ENCODE results near the gene FMNL2.

FMNL2 gene

DNA sequence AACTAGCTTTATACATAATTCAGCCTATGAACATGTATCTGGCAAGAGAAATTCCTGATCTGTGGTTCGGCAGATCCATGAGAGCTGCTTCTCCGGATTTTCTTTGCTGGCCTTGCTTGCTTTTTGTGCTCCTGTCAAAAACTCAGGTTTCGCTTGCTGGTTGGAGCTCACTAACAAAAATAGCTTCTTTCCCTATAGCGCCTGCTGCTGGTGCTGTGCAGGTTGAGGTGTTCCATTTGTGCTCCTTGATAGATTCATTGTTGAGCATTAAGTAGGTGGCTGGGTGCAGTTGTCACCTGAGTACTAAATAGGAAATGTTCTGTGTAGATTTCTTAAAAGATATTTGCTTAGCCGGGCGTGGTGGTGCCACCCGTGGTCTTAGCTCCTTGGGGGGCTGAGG is 234.2 kb downstream of the FMNL2 start:
- Histone ChIP-seq H3K4me3 (no peak overlapping the region), H3K27ac (no peak overlapping the region)
- TF ChIP-seq, protein P1, sequence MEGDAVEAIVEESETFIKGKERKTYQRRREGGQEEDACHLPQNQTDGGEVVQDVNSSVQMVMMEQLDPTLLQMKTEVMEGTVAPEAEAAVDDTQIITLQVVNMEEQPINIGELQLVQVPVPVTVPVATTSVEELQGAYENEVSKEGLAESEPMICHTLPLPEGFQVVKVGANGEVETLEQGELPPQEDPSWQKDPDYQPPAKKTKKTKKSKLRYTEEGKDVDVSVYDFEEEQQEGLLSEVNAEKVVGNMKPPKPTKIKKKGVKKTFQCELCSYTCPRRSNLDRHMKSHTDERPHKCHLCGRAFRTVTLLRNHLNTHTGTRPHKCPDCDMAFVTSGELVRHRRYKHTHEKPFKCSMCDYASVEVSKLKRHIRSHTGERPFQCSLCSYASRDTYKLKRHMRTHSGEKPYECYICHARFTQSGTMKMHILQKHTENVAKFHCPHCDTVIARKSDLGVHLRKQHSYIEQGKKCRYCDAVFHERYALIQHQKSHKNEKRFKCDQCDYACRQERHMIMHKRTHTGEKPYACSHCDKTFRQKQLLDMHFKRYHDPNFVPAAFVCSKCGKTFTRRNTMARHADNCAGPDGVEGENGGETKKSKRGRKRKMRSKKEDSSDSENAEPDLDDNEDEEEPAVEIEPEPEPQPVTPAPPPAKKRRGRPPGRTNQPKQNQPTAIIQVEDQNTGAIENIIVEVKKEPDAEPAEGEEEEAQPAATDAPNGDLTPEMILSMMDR (IDR thresholded peaks at IDR 0.05): no peak
- DNase-seq (ENCODE audit: low spot score): no peak

DNA sequence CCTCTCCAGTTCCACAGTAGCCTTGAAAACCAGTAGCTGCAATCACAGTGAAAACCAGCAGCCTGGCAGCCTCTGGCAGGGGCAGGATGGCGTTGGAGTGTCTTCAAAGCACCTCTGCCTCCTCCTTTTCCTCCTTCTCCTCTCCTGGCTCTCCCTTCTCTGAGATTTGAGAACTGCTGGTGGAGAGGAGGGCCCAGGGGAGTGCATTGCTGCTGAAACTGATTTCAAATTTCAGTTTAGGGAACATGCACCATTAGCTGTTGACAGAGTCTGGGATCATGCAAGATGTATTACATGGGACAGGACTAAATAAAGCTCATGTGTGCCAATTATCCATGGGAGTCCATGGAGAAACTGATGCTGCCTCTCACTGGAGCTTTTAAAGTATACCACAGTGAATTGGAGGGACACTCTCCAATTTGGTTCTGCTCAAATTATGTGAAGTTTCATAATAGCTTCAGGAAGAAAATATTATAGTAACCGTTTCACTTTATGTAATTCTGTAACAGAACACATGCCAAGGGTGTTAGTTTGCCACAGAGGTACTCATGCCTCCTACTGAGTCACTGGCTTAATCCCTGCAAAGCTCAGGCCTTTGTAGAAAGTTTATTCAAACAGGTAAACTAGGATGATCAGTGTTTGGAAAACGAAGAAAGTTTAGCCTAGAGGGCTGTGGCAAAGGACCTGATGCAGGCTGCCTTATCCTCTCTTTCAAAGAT is 236.2 kb downstream of the FMNL2 start:
- Histone ChIP-seq H3K4me3 (no peak overlapping the region), H3K27ac (peak overlapping the region; percentile 13 to 68)
- TF ChIP-seq, protein P1 (IDR thresholded peaks at IDR 0.05): no peak
- DNase-seq (ENCODE audit: low spot score): no peak

DNA sequence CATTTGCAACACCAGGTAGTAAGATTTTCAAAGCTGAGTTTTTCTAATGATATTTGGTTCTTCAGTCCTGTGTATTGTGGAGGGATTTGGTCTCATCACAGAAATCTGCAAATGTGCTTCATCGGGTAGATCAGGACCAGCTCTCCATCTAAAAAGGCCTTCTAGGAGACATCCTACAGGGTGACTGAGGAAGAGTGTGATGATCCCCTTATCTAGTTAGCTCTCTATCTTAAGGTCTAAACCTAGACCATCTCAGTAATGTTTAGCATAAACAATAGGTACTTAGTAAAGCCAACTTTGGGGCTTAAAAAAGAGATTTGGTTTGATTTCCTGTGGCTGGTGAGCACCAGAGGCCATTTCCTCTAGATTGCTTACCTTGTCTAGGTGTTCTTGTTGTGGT is 237.1 kb downstream of the FMNL2 start:
- TF ChIP-seq, protein P1 (IDR thresholded peaks at IDR 0.05): no peak
- Histone ChIP-seq H3K4me3 (no peak overlapping the region), H3K27ac (no peak overlapping the region)
- DNase-seq (ENCODE audit: low spot score): no peak

DNA sequence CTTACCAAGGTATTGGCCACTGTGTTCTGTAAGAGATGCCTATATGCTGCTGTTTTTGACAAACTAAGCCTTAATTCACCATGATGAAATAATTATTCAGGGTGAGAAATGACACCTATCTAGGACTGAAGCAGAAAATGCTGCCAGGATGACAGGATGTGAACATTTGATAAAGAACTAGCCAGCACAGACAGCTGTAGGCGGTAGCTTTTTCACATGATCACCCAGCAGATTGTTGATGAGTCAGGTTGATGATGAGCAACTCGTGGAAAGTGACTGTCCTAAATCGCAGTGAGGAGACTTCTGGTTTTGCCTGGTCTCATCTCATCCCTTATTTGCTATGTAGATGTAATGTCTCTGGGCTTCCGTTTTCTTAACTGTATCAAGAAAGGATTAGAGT is 238.2 kb downstream of the FMNL2 start:
- H3K4me3 ChIP-seq: no peak overlapping the region
- TF ChIP-seq, protein P1 (IDR thresholded peaks at IDR 0.05): no peak
- no peak overlapping the region for H3K27ac ChIP-seq
- no peak for DNase-seq (ENCODE audit: low spot score)

DNA sequence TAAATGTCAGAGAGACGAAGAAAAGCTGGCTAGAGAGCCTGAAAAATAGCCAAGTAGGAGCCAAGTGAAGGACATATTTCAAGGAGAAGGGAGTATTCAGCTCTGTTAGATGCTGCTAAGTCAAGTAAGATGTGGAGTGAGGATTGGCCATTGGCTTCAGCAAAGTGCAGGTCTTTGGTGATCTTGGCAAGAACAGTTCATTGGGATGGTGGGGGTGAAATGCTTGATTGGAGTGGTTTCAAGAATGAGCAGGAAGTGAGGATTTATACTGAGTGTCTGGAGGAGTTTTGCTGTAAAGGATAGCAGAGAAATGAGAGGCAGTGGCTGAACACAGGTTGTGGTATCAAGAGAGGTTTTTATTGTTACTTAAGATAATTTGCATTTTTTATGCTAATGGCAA is 242.6 kb downstream of the FMNL2 start:
- Histone ChIP-seq H3K4me3 (no peak overlapping the region), H3K27ac (no peak overlapping the region)
- TF ChIP-seq, protein P1 (IDR thresholded peaks at IDR 0.05): no peak
- no peak for DNase-seq (ENCODE audit: low spot score)

DNA sequence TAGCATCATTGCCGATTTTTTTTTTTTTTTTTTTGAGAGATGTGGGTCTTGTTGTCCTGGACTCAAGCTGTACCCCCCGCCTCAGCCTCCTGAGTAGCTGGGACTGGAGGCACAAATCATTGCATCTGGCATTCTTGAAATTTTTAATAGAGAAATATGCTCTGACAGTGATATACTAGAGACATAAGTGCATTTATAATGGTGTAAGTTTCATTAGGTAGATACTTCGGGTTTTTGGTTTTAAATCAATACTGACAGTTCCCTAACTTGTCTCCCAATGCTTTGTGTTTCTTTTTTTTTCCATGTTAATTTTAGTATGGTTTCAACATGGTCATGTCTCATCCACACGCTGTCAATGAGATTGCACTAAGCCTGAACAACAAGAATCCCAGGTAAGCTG is 243.6 kb downstream of the FMNL2 start:
- TF ChIP-seq, protein P1 (IDR thresholded peaks at IDR 0.05): no peak
- Histone ChIP-seq H3K4me3 (no peak overlapping the region), H3K27ac (no peak overlapping the region)
- DNase-seq (ENCODE audit: low spot score): no peak

DNA sequence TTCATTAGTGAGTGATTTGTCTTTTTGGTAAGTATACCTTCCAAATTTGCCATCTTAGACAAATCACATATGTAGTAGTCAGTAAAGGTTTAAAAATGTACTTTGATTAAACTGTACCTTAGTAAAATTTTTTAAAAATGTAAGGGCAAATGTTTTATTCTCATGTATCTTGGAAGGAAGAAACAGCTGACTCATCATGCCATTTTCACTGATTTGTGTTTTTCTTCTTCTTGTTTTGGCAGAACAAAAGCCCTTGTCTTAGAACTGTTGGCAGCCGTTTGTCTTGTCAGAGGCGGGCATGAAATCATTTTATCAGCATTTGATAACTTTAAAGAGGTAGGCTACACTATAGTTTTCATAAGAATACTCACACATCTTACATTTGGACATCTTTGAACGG is 245.7 kb downstream of the FMNL2 start:
- H3K27ac ChIP-seq: no peak overlapping the region

More for the DNA sequence above, 245.7 kb downstream of the FMNL2 start:
- H3K4me3 ChIP-seq: no peak overlapping the region
- TF ChIP-seq, protein P1 (IDR thresholded peaks at IDR 0.05): no peak
- DNase-seq (ENCODE audit: low spot score): no peak
